Gastroesophageal sphincter (tissue), 4 donors: ENCODE measurements around the gene SPG21. TPM values are rescaled to one million over a fixed set of nuclear protein-coding genes. Genes with fewer than 3 reads are reported as not detected.

Source experiments
- ATAC-seq: fragments of 150-250 bp; one replicate; pipeline ENCODE4 v1.9.1; 2016; ENCODE audit warnings: mild to moderate bottlenecking, moderate library complexity
- H3K27ac ChIP-seq, 4 donors: fragments of 200-600 bp; sonication (generic) in 3 of 4; 1 replicate in 3 of 4; 2 replicates in 1 of 4; pipeline ENCODE4 v1.5.1; 2016 to 2019
- H3K27me3 ChIP-seq: fragments of 200-600 bp; sonication (generic); one replicate; pipeline ENCODE4 v1.5.1; 2019
- H3K36me3 ChIP-seq, 2 donors: fragments of 200-600 bp; sonication (generic); one replicate each; pipeline ENCODE4 v1.5.1; 2019; ENCODE audit warnings: control low read depth in 1 of 2
- H3K4me1 ChIP-seq, 3 donors: fragments of 200-600 bp; sonication (generic); 1 replicate in 2 of 3; 2 replicates in 1 of 3; pipeline ENCODE4 v1.5.1; 2016 to 2019; ENCODE audit warnings: control low read depth in 2 of 3
- H3K4me3 ChIP-seq, 2 donors: fragments of 200-600 bp; sonication (generic); one replicate each; pipeline ENCODE4 v1.5.1; 2019; ENCODE audit warnings: mild to moderate bottlenecking in 1 of 2, moderate library complexity in 1 of 2
- H3K9me3 ChIP-seq, 3 donors: fragments of 200-600 bp; sonication (generic); one replicate each; pipeline ENCODE4 v1.5.1; 2017 to 2019; ENCODE audit warnings: control low read depth in 2 of 3
- EP300 ChIP-seq: sonication (generic); formaldehyde crosslinking; IDR thresholded peaks from one replicate; pipeline ENCODE4 v1.6.1; 2017; ENCODE audit warnings: antibody characterized with exemption, mild to moderate bottlenecking
- POLR2A ChIP-seq, 2 donors: fragments of 450-650 bp; IDR thresholded peaks; one replicate each; pipeline ENCODE4 v1.6.1; 2017; ENCODE audit warnings: antibody characterized with exemption in 2 of 2, mild to moderate bottlenecking in 2 of 2, moderate library complexity in 1 of 2
- POLR2AphosphoS5 ChIP-seq: sonication (generic); formaldehyde crosslinking; IDR thresholded peaks from one replicate; pipeline ENCODE4 v1.6.1; 2017; ENCODE audit warnings: antibody characterized with exemption
- WGBS, 2 donors: methylation state at CpG; one replicate each; pipeline ENCODE4 v1.1.5; 2018; ENCODE audit warnings: low coverage in 1 of 2; 5-methylcytosine and 5-hydroxymethylcytosine counted together
- total RNA-seq, 4 donors: library from RNA; depleted of rRNA; stranded (reverse); fragments of >200 nt; gene quantifications; one replicate each; pipeline ENCODE4 v1.1.0, GENCODE V29; 2016
- TF ChIP-seq, protein P1 (sequence below), 4 experiments: fragments of 200-600 bp in 2 of 4; fragments of 450-650 bp in 2 of 4; sonication (generic) in 1 of 4; IDR thresholded peaks; one replicate each; pipeline ENCODE4 v1.5.1; 2017 to 2019; ENCODE audit warnings: antibody characterized with exemption in 4 of 4, mild to moderate bottlenecking in 2 of 4, moderate library complexity in 2 of 4

Gene SPG21
- total RNA-seq, 4 donors from 2014 or later, result 79.1 to 94.9 (median 86.9) TPM

DNA sequence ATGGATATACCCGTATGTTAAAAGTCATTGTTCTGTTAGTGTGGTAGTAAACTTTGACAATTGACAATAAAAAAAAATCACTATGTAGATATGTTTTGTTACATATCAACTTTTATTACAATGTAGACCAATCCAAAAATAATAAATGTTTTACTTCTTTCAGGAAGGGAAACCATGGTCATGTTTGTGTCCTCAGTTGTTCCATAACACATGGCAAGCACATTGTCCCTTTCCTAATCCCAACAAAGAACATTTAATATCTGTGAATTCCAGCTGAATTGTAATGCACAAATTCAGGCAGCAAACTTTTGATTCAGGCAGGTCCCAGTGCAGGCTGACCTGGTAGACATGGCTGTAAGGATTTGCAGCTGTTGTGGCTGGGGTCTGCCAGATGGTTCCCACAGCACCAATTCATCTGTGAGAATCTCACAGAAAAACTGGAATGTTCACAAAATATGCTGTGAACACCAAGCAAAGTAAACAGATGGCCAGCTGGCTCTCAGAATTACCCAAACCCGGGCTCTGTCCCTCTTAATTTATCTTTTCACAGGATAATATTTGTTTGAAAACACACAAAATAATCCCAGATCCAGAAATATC lies 1.9 kb upstream of the SPG21 start:
- ATAC-seq, result no peak
- Histone ChIP-seq H3K4me1 (peaks cover 0 to 35% (median 6%) of the 10 kb centered on the region in 3 donors), H3K4me3 (no peak overlapping the region), H3K27ac (no peak overlapping the region), H3K27me3 (no peaks in the 10 kb centered on the region), H3K9me3 (no peaks in the 10 kb centered on the region), H3K36me3 (no peaks in the 10 kb centered on the region)
- 39 to 60% methylated on average over 2 of the region's 2 CpGs for WGBS, 2 donors
- TF ChIP-seq, protein P1, sequence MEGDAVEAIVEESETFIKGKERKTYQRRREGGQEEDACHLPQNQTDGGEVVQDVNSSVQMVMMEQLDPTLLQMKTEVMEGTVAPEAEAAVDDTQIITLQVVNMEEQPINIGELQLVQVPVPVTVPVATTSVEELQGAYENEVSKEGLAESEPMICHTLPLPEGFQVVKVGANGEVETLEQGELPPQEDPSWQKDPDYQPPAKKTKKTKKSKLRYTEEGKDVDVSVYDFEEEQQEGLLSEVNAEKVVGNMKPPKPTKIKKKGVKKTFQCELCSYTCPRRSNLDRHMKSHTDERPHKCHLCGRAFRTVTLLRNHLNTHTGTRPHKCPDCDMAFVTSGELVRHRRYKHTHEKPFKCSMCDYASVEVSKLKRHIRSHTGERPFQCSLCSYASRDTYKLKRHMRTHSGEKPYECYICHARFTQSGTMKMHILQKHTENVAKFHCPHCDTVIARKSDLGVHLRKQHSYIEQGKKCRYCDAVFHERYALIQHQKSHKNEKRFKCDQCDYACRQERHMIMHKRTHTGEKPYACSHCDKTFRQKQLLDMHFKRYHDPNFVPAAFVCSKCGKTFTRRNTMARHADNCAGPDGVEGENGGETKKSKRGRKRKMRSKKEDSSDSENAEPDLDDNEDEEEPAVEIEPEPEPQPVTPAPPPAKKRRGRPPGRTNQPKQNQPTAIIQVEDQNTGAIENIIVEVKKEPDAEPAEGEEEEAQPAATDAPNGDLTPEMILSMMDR (IDR thresholded peaks at IDR 0.05), result no peak
- TF ChIP-seq POLR2A (IDR thresholded peaks at IDR 0.05) (no peak), EP300 (no peak), POLR2AphosphoS5 (no peak)

DNA sequence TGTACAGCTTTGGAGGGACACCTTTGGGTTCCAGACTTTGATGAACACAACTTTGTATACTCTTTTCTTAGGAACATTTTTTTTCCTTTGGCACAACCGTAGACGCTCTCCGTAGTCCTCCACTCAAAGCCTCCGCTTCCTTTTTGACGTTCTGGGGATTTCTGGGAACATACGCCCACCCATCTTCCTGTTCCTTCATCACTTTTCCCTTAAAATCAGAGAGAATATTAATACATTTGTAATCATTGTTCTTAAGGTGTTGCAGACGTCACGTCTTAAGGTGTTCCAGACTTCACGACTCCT lies 405 bp upstream of the SPG21 start:
- Histone ChIP-seq H3K9me3 (no peaks in the 10 kb centered on the region), H3K4me3 (peak overlapping the region; percentile 49 to 85), H3K36me3 (no peaks in the 10 kb centered on the region), H3K27me3 (no peaks in the 10 kb centered on the region), H3K27ac (peak overlapping the region; percentile 52 to 95 (median 92)), H3K4me1 (peaks cover 0 to 49% (median 13%) of the 10 kb centered on the region in 3 donors)
- TF ChIP-seq POLR2AphosphoS5, result no peak
- no peak for TF ChIP-seq POLR2A (IDR thresholded peaks at IDR 0.05)
- TF ChIP-seq EP300, result no peak
- TF ChIP-seq, protein P1 (IDR thresholded peaks at IDR 0.05), result no peak
- WGBS, 2 donors, result 0 to 2% methylated on average over 8 to 9 of the region's 9 CpGs
- ATAC-seq, result peak; percentile 38

GRCh38 chr15:64987136-64987535 lies 2.6 kb downstream of the SPG21 start:
- TF ChIP-seq POLR2AphosphoS5, result no peak
- no peak for ATAC-seq

DNA sequence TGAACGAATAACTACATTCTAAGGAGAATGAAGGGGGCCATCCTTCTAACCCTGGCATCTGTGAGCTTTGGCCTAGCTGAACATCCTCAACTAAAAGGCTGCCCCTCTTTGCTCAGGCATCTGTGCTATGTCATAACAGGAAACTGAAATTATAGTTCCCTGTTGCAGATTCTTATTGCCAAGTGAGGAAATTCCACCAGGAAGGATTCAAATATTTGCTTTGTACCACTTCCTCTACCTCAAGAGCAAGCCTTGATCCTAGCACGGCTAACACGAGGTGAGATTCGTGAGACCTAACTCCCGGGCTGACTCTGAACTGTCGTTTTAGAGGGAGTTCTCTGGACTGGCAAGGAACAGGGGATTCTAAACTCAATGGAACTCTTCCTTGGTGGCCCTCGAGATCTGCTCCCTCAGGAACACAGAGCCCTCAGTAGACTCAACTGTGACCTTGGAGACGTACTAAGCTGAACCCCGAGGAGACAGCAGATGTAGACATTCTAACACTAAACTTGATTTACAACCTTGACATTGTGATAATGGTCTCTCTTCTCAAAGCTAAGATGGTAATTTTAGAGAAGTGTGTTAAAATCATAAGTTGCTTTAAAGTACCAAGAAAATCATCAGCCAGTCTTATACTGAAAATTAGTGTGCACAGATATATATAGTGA lies 4.2 kb downstream of the SPG21 start:
- ATAC-seq, result no peak
- Histone ChIP-seq H3K27me3 (no peaks in the 10 kb centered on the region), H3K27ac (peak overlapping the region in 3 of 4 donors; percentile 13 to 71 (median 63)), H3K4me1 (peaks cover 0 to 57% (median 19%) of the 10 kb centered on the region in 3 donors), H3K36me3 (peaks cover 0 to 11% of the 10 kb centered on the region in 2 donors), H3K9me3 (no peaks in the 10 kb centered on the region), H3K4me3 (no peak overlapping the region)
- WGBS, 2 donors, result 39 to 64% methylated on average over 3 to 4 of the region's 9 CpGs
- TF ChIP-seq, protein P1 (IDR thresholded peaks at IDR 0.05), result no peak
- no peak for TF ChIP-seq EP300
- TF ChIP-seq POLR2AphosphoS5, result no peak
- TF ChIP-seq POLR2A (IDR thresholded peaks at IDR 0.05), result no peak

More at GRCh38 chr15:64987136-64987535, 2.6 kb downstream of the SPG21 start:
- H3K9me3 ChIP-seq, result no peaks in the 10 kb centered on the region
- peaks cover 0 to 5% of the 10 kb centered on the region in 2 donors for H3K36me3 ChIP-seq
- H3K4me3 ChIP-seq, result no peak overlapping the region
- H3K27ac ChIP-seq, result no peak overlapping the region
- peaks cover 0 to 55% (median 19%) of the 10 kb centered on the region in 3 donors for H3K4me1 ChIP-seq
- 40 to 49% methylated on average over 3 of the region's 3 CpGs for WGBS, 2 donors
- no peaks in the 10 kb centered on the region for H3K27me3 ChIP-seq

- TF ChIP-seq, protein P1 (IDR thresholded peaks at IDR 0.05), result no peak
- TF ChIP-seq POLR2AphosphoS5 (no peak), POLR2A (IDR thresholded peaks at IDR 0.05) (no peak), EP300 (no peak)
- Histone ChIP-seq H3K36me3 (peaks cover 0 to 41% of the 10 kb centered on the region in 2 donors), H3K4me1 (peaks cover 0 to 37% (median 13%) of the 10 kb centered on the region in 3 donors), H3K9me3 (no peaks in the 10 kb centered on the region), H3K27ac (no peak overlapping the region), H3K27me3 (no peaks in the 10 kb centered on the region), H3K4me3 (no peak overlapping the region)
- 86 to 100% methylated on average over 1 of the region's 1 CpG for WGBS, 2 donors
- ATAC-seq, result no peak
These were observed 7.2 kb downstream of the SPG21 start for GRCh38 chr15:64982472-64982871.
